GM10847 (cell line): ENCODE measurements around the gene UGT1A5.

Experiments used
- POLR2A ChIP-seq: IDR thresholded peaks from 2 replicates; pipeline ENCODE4 v1.6.1; 2011; ENCODE audit not compliant: insufficient read length; ENCODE audit errors: extremely low read depth

Gene UGT1A5

DNA sequence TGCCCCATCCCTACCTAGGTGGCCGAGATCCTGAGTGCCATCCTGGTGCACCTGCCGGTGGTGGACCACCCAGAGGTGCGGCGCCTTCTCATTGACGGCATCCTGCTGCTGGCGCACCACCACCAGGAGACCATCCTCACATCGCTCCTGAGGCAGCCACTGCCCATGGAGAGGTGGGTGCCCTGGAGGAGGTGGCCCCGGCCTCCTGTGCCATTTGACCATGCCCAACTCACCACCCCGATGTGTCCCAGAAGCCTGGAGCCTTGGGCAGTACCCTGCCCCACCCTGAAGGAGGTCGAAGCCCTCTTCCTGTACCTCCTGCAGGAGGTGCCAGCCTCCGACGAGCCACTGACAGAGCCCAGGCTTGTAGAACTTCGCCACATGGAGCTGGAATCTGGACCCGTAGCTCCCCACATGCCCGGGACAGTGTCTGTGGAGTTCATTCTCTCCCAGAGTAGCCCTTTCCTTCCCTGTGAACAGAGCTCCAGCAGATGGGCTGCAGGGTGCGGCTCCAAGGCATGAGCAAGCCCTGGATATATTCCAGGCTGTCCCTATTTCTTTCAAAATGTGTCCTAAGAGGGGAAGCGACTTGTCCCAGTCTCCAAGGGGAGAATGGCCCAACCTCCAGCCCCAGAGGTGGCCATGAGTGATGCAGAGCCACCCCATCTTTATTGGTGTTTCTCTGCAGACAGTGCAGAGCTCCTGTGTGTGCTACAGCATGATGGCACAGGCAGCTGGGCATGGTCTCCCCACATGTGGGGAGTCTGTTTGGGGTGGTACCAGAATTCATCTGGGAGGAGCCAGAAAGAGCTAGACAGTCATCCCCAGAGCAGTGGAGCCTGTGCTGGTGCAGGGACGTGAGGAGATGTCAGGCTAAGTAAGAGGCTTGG lies 107.4 kb downstream of the UGT1A5 start:
- TF ChIP-seq POLR2A = no peak

DNA sequence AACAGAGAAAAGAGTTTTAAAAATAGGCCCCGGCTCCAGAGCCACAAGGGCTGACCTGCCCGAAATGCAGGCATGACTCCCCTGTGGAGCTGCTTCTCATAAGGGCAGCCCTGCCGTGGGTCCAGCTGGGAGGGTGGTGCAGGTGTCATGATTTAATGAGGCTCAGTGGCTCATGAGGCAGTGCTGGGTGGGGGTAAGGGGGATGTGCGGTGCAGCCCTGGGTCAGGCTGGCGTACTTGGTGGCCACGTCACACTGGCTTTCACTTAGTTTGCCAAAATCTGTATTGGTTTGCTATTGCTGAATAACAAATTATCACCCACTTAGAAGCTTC lies 108.0 kb downstream of the UGT1A5 start:
- TF ChIP-seq POLR2A = no peak

DNA sequence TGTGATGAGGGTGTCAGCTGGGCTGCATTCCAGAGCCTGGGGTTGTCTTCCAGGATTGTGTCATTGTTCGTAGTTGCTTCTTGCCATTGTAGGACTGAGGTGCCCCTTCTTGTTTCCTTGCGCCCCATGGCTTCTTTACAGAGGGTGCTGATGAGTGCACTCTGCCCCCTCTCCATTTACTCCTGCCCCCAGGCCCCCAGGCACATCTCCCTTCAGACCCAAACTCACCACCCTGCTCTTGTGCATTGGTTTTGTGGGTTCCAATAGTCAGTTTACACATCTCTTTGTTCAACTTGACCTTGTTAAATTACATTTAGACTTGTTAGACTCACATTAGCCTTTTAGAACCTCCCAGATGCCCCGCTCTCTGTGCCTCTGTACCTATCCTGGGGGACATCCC lies 108.5 kb downstream of the UGT1A5 start:
- TF ChIP-seq POLR2A = no peak

DNA sequence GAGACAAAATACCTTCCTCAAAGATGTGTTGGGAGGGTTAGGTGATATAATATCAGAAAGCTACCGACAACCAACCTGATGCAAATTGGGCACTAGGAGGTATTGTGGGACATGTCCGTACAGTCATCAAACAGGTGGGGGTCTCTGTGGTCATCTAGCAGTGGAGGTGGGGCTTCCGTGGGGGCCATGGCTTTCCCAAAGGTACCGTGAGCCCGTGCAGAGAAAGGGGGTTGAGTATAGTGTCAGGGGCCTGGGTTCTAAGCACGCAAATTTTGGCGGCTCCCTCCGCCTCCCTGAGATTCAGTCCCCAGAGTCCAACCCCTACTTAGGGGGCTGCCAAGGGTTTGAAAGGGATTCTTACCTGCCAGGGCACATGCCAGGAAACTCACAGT lies 109.0 kb downstream of the UGT1A5 start:
- TF ChIP-seq POLR2A = no peak

DNA sequence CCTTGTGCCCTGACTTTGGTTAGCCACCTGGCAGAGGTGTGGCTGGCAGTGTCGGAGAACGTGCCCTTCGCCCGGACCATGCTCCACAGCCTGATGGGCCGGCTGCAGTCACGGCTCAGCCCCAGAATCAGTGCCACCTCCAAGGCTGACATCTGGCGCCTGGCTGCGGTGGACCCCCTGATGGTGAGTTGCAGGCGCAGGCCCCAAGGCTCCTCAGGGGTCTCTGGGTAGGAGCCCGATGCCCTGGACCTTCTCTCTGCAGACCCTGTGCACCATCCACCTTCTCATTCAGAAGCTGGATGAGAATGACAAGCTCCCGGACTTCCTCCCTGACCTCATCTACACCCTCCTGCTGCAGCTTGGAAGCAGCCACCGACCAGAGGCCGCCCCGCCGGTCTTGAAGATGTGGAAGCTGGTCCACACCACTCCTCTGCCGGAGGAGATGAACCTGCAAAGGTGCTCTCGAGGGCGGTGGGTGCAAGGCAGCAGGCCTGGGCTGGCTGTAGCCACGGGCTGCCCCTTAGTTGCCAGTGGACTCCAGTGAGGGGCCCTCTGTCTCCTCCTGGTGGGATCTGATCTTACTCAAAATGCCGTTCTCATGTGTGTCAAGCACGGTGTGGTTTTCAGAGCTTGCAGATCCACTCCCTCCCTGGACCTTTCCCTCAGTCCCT lies 109.5 kb downstream of the UGT1A5 start:
- TF ChIP-seq POLR2A = no peak
